Skin epidermis (tissue), 12 donors: ENCODE measurements around the gene CYP21A2.

Source experiments
- H3K27ac ChIP-seq, 21 experiments: fragments of 200-600 bp; sonication (generic) in 11 of 21; one replicate each; pipeline ENCODE4 v1.5.0; 2020; ENCODE audit warnings: mild to moderate bottlenecking in 3 of 21, inconsistent platforms in 2 of 21, moderate library complexity in 2 of 21
- H3K4me3 ChIP-seq, 7 experiments: fragments of 200-600 bp; sonication (generic) in 2 of 7; one replicate each; pipeline ENCODE4 v1.5.0; 2020; ENCODE audit warnings: inconsistent platforms in 2 of 7, mild to moderate bottlenecking in 2 of 7, moderate library complexity in 1 of 7

Gene CYP21A2

GRCh38 chr6:32076321-32076809, 38.1 kb downstream of the CYP21A2 start:
- H3K27ac ChIP-seq = peak overlapping the region in 6 of 21 experiments; percentile 10 to 50 (median 30)

GRCh38 chr6:32079566-32080290, 41.5 kb downstream of the CYP21A2 start:
- no peak overlapping the region for H3K4me3 ChIP-seq
- peak overlapping the region in 3 of 21 experiments; percentile 2 to 49 (median 27) for H3K27ac ChIP-seq

More at GRCh38 chr6:32076321-32076809, 38.1 kb downstream of the CYP21A2 start:
- H3K4me3 ChIP-seq = no peak overlapping the region

GRCh38 chr6:32081168-32081990, 43.2 kb downstream of the CYP21A2 start:
- peak overlapping the region in 14 of 21 experiments; percentile 10 to 82 (median 53) for H3K27ac ChIP-seq
- H3K4me3 ChIP-seq = no peak overlapping the region

GRCh38 chr6:32082478-32082877, 44.3 kb downstream of the CYP21A2 start:
- Histone ChIP-seq H3K4me3 (no peak overlapping the region), H3K27ac (peak overlapping the region in 14 of 21 experiments; percentile 6 to 82 (median 44))

GRCh38 chr6:32082935-32083334, 44.7 kb downstream of the CYP21A2 start:
- Histone ChIP-seq H3K4me3 (no peak overlapping the region), H3K27ac (peak overlapping the region in 9 of 21 experiments; percentile 2 to 82 (median 51))

- H3K27ac ChIP-seq = peak overlapping the region in 5 of 21 experiments; percentile 2 to 82 (median 35)
- H3K4me3 ChIP-seq = no peak overlapping the region
Measured at GRCh38 chr6:32083812-32084768, 45.9 kb downstream of the CYP21A2 start.

GRCh38 chr6:32084780-32085179, 46.6 kb downstream of the CYP21A2 start:
- H3K27ac ChIP-seq = peak overlapping the region in 3 of 21 experiments; percentile 5 to 38 (median 35)

GRCh38 chr6:32085759-32086459, 47.7 kb downstream of the CYP21A2 start:
- H3K27ac ChIP-seq = peak overlapping the region in 5 of 21 experiments; percentile 3 to 66 (median 52)
- no peak overlapping the region for H3K4me3 ChIP-seq

More at GRCh38 chr6:32084780-32085179, 46.6 kb downstream of the CYP21A2 start:
- H3K4me3 ChIP-seq = no peak overlapping the region

GRCh38 chr6:32086661-32087573, 48.7 kb downstream of the CYP21A2 start:
- Histone ChIP-seq H3K27ac (peak overlapping the region in 9 of 21 experiments; percentile 32 to 74 (median 55)), H3K4me3 (peak overlapping the region in 2 of 7 experiments; percentile 2 to 3)

- Histone ChIP-seq H3K27ac (peak overlapping the region in 8 of 21 experiments; percentile 32 to 75 (median 64)), H3K4me3 (peak overlapping the region in 3 of 7 experiments; percentile 2 to 15 (median 3))
Measured at GRCh38 chr6:32087574-32088486, 49.6 kb downstream of the CYP21A2 start.

GRCh38 chr6:32088487-32089049, 50.4 kb downstream of the CYP21A2 start:
- Histone ChIP-seq H3K4me3 (no peak overlapping the region), H3K27ac (peak overlapping the region in 4 of 21 experiments; percentile 55 to 75 (median 66))

- H3K4me3 ChIP-seq = no peak overlapping the region
- peak overlapping the region in 1 of 21 experiments; percentile 3 for H3K27ac ChIP-seq
Measured at GRCh38 chr6:32089082-32089828, 51.0 kb downstream of the CYP21A2 start.
